IMR-90 (cell line): Measurements from ENCODE around the gene SENP6. TPM values are rescaled to one million over a fixed set of nuclear protein-coding genes. Genes with fewer than 3 reads are reported as not detected.

Experiments
- ATAC-seq: fragments of 200-7000 bp; cut with Tn5 transposase; 2 replicates; pipeline ENCODE4 v1.9.1; 2020; ENCODE audit warnings: low read depth, mild to moderate bottlenecking, moderate library complexity
- BruUV-seq: library from RNA; stranded (reverse); fragments of 400-500 nt; replicated peaks from 2 replicates; lab custom pipeline; 2021; lab: Mats Ljungman, UMichigan
- CTCF ChIA-PET: fragments of 300-600 bp; formaldehyde crosslinking; extraction: SDS; loops from one replicate; lab custom pipeline; 2021; ENCODE audit warnings: antibody characterized with exemption; lab: Yijun Ruan, JAX
- POLR2A ChIA-PET: fragments of 300-600 bp; sonication (Branson Sonifier 250); formaldehyde crosslinking; loops from one replicate; lab custom pipeline; 2022; ENCODE audit warnings: antibody characterized with exemption; ENCODE audit not compliant: unreplicated experiment; lab: Charles Lee
- DNase-seq: peaks from one replicate; pipeline ENCODE4 v3.0.0; 2013
- H2AFZ ChIP-seq: replicated peaks from 2 replicates; pipeline ENCODE3; 2013; ENCODE audit warnings: low read length, mild to moderate bottlenecking; ENCODE audit not compliant: poor library complexity
- H2AK5ac ChIP-seq: 2 replicates; pipeline ENCODE4 v1.6.1; 2013; ENCODE audit warnings: low read depth, low read length, inconsistent platforms
- H2AK9ac ChIP-seq: replicated peaks from 2 replicates; pipeline ENCODE3; 2013; ENCODE audit warnings: mild to moderate bottlenecking, low read depth, low read length, moderate library complexity; ENCODE audit not compliant: poor library complexity
- H2BK120ac ChIP-seq: 2 replicates; pipeline ENCODE4 v1.6.1; 2013; ENCODE audit warnings: low read depth, low read length, inconsistent platforms
- H2BK15ac ChIP-seq: 3 replicates; pipeline ENCODE4 v1.6.1; 2013; ENCODE audit warnings: low read depth, low read length, inconsistent platforms
- H2BK20ac ChIP-seq: 2 replicates; pipeline ENCODE4 v1.6.1; 2013; ENCODE audit warnings: low read depth, mild to moderate bottlenecking, inconsistent platforms, low read length, moderate library complexity
- H2BK5ac ChIP-seq: 2 replicates; pipeline ENCODE4 v1.6.1; 2013; ENCODE audit warnings: mild to moderate bottlenecking, low read depth, low read length, inconsistent platforms; ENCODE audit not compliant: poor library complexity, severe bottlenecking
- H3K14ac ChIP-seq: replicated peaks from 2 replicates; pipeline ENCODE4 v1.6.1; 2013; ENCODE audit warnings: low read depth, low read length, inconsistent platforms
- H3K18ac ChIP-seq: 2 replicates; pipeline ENCODE4 v1.6.1; 2013; ENCODE audit warnings: low read depth, low read length, control low read depth
- H3K23ac ChIP-seq: 2 replicates; pipeline ENCODE4 v1.6.1; 2013; ENCODE audit warnings: low read depth, low read length, inconsistent platforms
- H3K27ac ChIP-seq: 2 replicates; pipeline ENCODE4 v1.5.1; 2013; ENCODE audit warnings: mild to moderate bottlenecking, control low read depth, low read length; ENCODE audit not compliant: insufficient read depth
- H3K27me3 ChIP-seq: 2 replicates; pipeline ENCODE4 v1.6.1; 2013; ENCODE audit warnings: low read length; ENCODE audit not compliant: control insufficient read depth, insufficient read depth
- H3K36me3 ChIP-seq: 2 replicates; pipeline ENCODE4 v1.6.1; 2013; ENCODE audit warnings: low read length, mixed read lengths; ENCODE audit not compliant: control insufficient read depth, insufficient read depth
- H3K4ac ChIP-seq: 2 replicates; pipeline ENCODE4 v1.6.1; 2013; ENCODE audit warnings: low read depth, low read length, inconsistent platforms
- H3K4me1 ChIP-seq: 2 replicates; pipeline ENCODE4 v1.6.1; 2013; ENCODE audit warnings: low read length, mixed read lengths; ENCODE audit not compliant: control insufficient read depth, insufficient read depth
- H3K4me2 ChIP-seq: 2 replicates; pipeline ENCODE4 v1.6.1; 2013; ENCODE audit warnings: low read depth, mild to moderate bottlenecking, control low read depth, low read length, moderate library complexity
- H3K4me3 ChIP-seq: 2 replicates; pipeline ENCODE4 v1.5.1; 2013; ENCODE audit warnings: low read depth, mild to moderate bottlenecking, control low read depth, low read length, moderate library complexity; ENCODE audit not compliant: insufficient read depth
- H3K56ac ChIP-seq: 2 replicates; pipeline ENCODE4 v1.6.1; 2013; ENCODE audit warnings: low read length, inconsistent platforms; ENCODE audit not compliant: insufficient read depth; ENCODE audit errors: extremely low read depth
- H3K79me1 ChIP-seq, 2 experiments: 2 replicates each; pipeline ENCODE4 v1.6.1; 2013; ENCODE audit warnings: low read length in 2 of 2, inconsistent platforms in 1 of 2, low read depth in 1 of 2
- H3K9ac ChIP-seq: 2 replicates; pipeline ENCODE4 v1.6.1; 2013; ENCODE audit warnings: low read depth, low read length, control low read depth
- H3K9me1 ChIP-seq: 2 replicates; pipeline ENCODE4 v1.6.1; 2013; ENCODE audit warnings: low read length, inconsistent platforms; ENCODE audit not compliant: insufficient read depth
- H3K9me3 ChIP-seq: 2 replicates; pipeline ENCODE4 v1.6.1; 2013; ENCODE audit warnings: low read length; ENCODE audit not compliant: control insufficient read depth, insufficient read depth
- H4K20me1 ChIP-seq: 2 replicates; pipeline ENCODE4 v1.6.1; 2013; ENCODE audit warnings: low read length, inconsistent platforms; ENCODE audit not compliant: insufficient read depth
- H4K5ac ChIP-seq: 2 replicates; pipeline ENCODE4 v1.6.1; 2013; ENCODE audit warnings: mild to moderate bottlenecking, low read depth, low read length, control low read depth
- H4K8ac ChIP-seq, 2 experiments: 2 replicates each; pipeline ENCODE4 v1.6.1; 2013; ENCODE audit warnings: low read depth in 2 of 2, low read length in 2 of 2, control low read depth in 1 of 2, inconsistent platforms in 1 of 2
- H4K91ac ChIP-seq: 2 replicates; pipeline ENCODE4 v1.6.1; 2013; ENCODE audit warnings: low read depth, low read length, inconsistent platforms; ENCODE audit not compliant: insufficient read depth
- BHLHE40 ChIP-seq: fragments of 150-350 bp; IDR thresholded peaks from 2 replicates; pipeline ENCODE4 v1.6.1; 2016; ENCODE audit warnings: mild to moderate bottlenecking, low read depth, low read length
- CEBPB ChIP-seq: IDR thresholded peaks from 2 replicates; pipeline ENCODE4 v1.6.1; 2012; ENCODE audit warnings: low read depth, low read length, improper control_type of control experiment
- MAFK ChIP-seq: IDR thresholded peaks from 2 replicates; pipeline ENCODE4 v1.6.1; 2012; ENCODE audit warnings: low read depth, low read length, improper control_type of control experiment
- NFE2L2 ChIP-seq: fragments of 150-350 bp; IDR thresholded peaks from 2 replicates; pipeline ENCODE4 v1.6.1; 2016; ENCODE audit warnings: low read depth, mild to moderate bottlenecking, low read length
- RAD21 ChIP-seq: IDR thresholded peaks from 2 replicates; pipeline ENCODE4 v1.6.1; 2012; ENCODE audit warnings: low read length, improper control_type of control experiment
- RCOR1 ChIP-seq: IDR thresholded peaks from 2 replicates; pipeline ENCODE4 v1.6.1; 2012; ENCODE audit warnings: mild to moderate bottlenecking, low read length, improper control_type of control experiment; ENCODE audit not compliant: insufficient replicate concordance
- RFX5 ChIP-seq: IDR thresholded peaks from 2 replicates; pipeline ENCODE4 v1.8.0; 2012; ENCODE audit warnings: low read depth, mild to moderate bottlenecking, low read length, moderate library complexity
- SMC3 ChIP-seq: fragments of 150-350 bp; IDR thresholded peaks from 2 replicates; pipeline ENCODE4 v1.6.1; 2016; ENCODE audit warnings: low read depth, mild to moderate bottlenecking, antibody characterized with exemption, low read length, moderate library complexity
- WGBS, 2 experiments: methylation state at CpG; one replicate each; pipeline versions ENCODE4 v1.1.5 to v1.1.7; 2013; ENCODE audit warnings: missing lambda C conversion rate in 2 of 2; ENCODE audit not compliant: insufficient read length in 1 of 2; ENCODE audit errors: extremely low coverage in 2 of 2; 5-methylcytosine and 5-hydroxymethylcytosine counted together
- dilution Hi-C: fragments of 300-500 bp; cut with HindIII; formaldehyde crosslinking; loops from one replicate; pipeline ENCODE4 v1.14.3; 2018; ENCODE audit warnings: low sequenced_read_pairs; ENCODE audit not compliant: unreplicated experiment
- in situ Hi-C: fragments of 300-500 bp; cut with MboI; formaldehyde crosslinking; loops from 3 replicates; pipeline ENCODE4 v1.14.3; 2019; ENCODE audit warnings: low sequenced_read_pairs, inconsistent platforms, mixed read lengths
- intact Hi-C: fragments of 100-400 bp; cut with micrococcal nuclease; formaldehyde crosslinking; loops from 2 replicates; pipeline ENCODE4 v1.10.0; 2022
- polyA plus RNA-seq, 3 experiments: library from polyadenylated mRNA; depleted of rRNA; stranded (reverse); fragments of >200 nt; gene quantifications; 2 replicates each; pipeline ENCODE4 v1.2.3, GENCODE V29; 2012; ENCODE audit warnings: low replicate concordance in 1 of 3
- total RNA-seq: library from RNA; depleted of rRNA; stranded (reverse); fragments of >200 nt; gene quantifications from 2 replicates; pipeline ENCODE4 v1.2.3, GENCODE V29; 2012
- TF ChIP-seq, protein P1 (sequence below): fragments of 150-350 bp; IDR thresholded peaks from 2 replicates; pipeline ENCODE4 v1.6.1; 2016; ENCODE audit warnings: low read depth, mild to moderate bottlenecking, low read length, moderate library complexity, borderline replicate concordance
- TF ChIP-seq, protein P2 (sequence below): conservative IDR thresholded peaks from 2 replicates; pipeline ENCODE4 v1.5.1; 2012; ENCODE audit warnings: mild to moderate bottlenecking, low read depth, low read length, improper control_type of control experiment
- TF ChIP-seq, protein P3 (sequence below): fragments of 150-350 bp; IDR thresholded peaks from 2 replicates; pipeline ENCODE4 v1.6.1; 2017; ENCODE audit warnings: mild to moderate bottlenecking, antibody characterized with exemption, low read length, low read depth

Gene SENP6
- total and polyA plus RNA-seq, 2 of the 4 experiments (the other 2 are of a cell fraction), result 23.1 to 25.8 TPM

DNA sequence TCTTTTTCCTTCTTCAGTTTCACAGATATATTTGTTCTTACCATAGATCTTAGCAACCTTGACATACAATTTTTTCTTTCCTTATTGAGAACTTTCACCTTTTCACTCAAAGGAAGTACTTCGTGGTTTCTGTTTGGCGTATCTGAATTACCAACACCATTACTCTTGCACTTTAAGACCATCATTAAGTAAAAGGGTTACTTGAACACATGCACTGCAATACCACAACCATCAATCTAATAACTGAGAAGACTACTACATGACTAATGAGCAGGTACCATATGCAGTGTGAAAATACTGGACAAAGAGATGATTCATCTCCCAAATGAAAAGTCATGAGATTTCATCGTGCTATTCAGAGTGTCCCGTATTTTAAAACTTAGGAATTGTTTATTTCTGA is 21.7 kb upstream of the SENP6 start:
- H3K27me3 ChIP-seq, result no peaks in the 10 kb centered on the region
- no peak overlapping the region for H2AFZ ChIP-seq
- H2BK15ac ChIP-seq, result no peak overlapping the region
- DNase-seq (no peak), ATAC-seq (no peak)
- ChIA-PET CTCF (no interaction called here), POLR2A (no interaction called here)
- H3K56ac ChIP-seq, result no peak overlapping the region
- no peaks in the 10 kb centered on the region for H4K20me1 ChIP-seq
- in situ Hi-C loops, result no loop called here
- H3K18ac ChIP-seq, result no peak overlapping the region
- BruUV-seq, result no TSS peak
- H4K5ac ChIP-seq, result no peak overlapping the region
- H4K91ac ChIP-seq, result no peak overlapping the region
- TF ChIP-seq RCOR1 (no peak), SMC3 (no peak), CEBPB (no peak), NFE2L2 (no peak), RFX5 (no peak), BHLHE40 (no peak), MAFK (no peak), RAD21 (no peak)
- TF ChIP-seq, protein P1, sequence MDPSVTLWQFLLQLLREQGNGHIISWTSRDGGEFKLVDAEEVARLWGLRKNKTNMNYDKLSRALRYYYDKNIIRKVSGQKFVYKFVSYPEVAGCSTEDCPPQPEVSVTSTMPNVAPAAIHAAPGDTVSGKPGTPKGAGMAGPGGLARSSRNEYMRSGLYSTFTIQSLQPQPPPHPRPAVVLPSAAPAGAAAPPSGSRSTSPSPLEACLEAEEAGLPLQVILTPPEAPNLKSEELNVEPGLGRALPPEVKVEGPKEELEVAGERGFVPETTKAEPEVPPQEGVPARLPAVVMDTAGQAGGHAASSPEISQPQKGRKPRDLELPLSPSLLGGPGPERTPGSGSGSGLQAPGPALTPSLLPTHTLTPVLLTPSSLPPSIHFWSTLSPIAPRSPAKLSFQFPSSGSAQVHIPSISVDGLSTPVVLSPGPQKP, result no peak
- TF ChIP-seq, protein P2, sequence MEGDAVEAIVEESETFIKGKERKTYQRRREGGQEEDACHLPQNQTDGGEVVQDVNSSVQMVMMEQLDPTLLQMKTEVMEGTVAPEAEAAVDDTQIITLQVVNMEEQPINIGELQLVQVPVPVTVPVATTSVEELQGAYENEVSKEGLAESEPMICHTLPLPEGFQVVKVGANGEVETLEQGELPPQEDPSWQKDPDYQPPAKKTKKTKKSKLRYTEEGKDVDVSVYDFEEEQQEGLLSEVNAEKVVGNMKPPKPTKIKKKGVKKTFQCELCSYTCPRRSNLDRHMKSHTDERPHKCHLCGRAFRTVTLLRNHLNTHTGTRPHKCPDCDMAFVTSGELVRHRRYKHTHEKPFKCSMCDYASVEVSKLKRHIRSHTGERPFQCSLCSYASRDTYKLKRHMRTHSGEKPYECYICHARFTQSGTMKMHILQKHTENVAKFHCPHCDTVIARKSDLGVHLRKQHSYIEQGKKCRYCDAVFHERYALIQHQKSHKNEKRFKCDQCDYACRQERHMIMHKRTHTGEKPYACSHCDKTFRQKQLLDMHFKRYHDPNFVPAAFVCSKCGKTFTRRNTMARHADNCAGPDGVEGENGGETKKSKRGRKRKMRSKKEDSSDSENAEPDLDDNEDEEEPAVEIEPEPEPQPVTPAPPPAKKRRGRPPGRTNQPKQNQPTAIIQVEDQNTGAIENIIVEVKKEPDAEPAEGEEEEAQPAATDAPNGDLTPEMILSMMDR, result no peak
- TF ChIP-seq, protein P3, sequence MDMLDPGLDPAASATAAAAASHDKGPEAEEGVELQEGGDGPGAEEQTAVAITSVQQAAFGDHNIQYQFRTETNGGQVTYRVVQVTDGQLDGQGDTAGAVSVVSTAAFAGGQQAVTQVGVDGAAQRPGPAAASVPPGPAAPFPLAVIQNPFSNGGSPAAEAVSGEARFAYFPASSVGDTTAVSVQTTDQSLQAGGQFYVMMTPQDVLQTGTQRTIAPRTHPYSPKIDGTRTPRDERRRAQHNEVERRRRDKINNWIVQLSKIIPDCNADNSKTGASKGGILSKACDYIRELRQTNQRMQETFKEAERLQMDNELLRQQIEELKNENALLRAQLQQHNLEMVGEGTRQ, result no peak
- 100% methylated on average over 1 of the region's 4 CpGs; no CpG with 5 or more reads in 1 of the 2 experiments for WGBS, 2 experiments
- no peaks in the 10 kb centered on the region for H3K4me1 ChIP-seq
- H3K9ac ChIP-seq, result no peak overlapping the region
- H2AK9ac ChIP-seq, result no peak overlapping the region
- intact Hi-C loops, result no loop called here
- H2BK20ac ChIP-seq, result no peak overlapping the region
- dilution Hi-C loops, result no loop called here
- no peak overlapping the region for H4K8ac ChIP-seq
- no peak overlapping the region for H3K27ac ChIP-seq
- no peaks in the 10 kb centered on the region for H3K79me1 ChIP-seq
- H3K36me3 ChIP-seq, result no peaks in the 10 kb centered on the region
- no peak overlapping the region for H3K23ac ChIP-seq
- H2BK5ac ChIP-seq, result no peak overlapping the region
- no peak overlapping the region for H3K4me2 ChIP-seq
- no peak overlapping the region for H3K14ac ChIP-seq
- H3K9me1 ChIP-seq, result no peaks in the 10 kb centered on the region
- H2AK5ac ChIP-seq, result no peak overlapping the region
- H3K4me3 ChIP-seq, result no peak overlapping the region
- peaks cover 2% of the 10 kb centered on the region; the same call in 1 of the 2 replicates for H3K9me3 ChIP-seq
- no peak overlapping the region for H2BK120ac ChIP-seq
- H3K4ac ChIP-seq, result no peak overlapping the region
